ENCODE results near the gene TTLL10.

GRCh38 chr1:1171161-1171545 is 2.5 kb upstream of the TTLL10 start:
- TF ChIP-seq CTCF (IDR thresholded peaks at IDR 0.05) (no peak), POLR2AphosphoS5 (IDR thresholded peaks at IDR 0.05; ENCODE audit: insufficient read depth in 1 of 2, low read depth in 1 of 2) (no peak)

Measured in vagina (tissue), 2 donors.